Fibroblast of skin of right quadriceps (primary cell): ENCODE data around the gene BRPF3.

Source experiments
- DNase-seq: peaks from one replicate; pipeline ENCODE4 v3.0.0-alpha.2; 2013

BRPF3 gene

DNA sequence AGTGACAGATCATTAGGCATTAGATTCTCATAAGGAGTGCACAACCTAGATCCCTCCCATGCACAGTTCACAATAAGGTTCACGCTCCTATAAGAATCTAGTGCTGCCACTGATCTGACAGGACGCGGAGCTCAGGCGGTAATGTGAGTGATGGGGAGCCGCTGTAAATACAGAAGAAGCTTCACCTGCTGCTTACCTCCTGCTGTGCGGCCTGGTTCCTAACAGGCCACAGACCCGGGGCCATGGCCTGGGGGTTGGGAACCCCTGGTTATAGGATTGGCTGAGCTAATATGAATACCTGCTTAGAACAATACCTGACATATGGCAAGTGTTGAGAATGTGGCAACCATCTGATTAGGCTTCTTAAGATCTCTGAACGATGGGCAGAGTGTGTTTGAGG, 75.7 kb downstream of the BRPF3 start:
- DNase-seq, result no peak

GRCh38 chr6:36273067-36273466, 76.5 kb downstream of the BRPF3 start:
- no peak for DNase-seq

GRCh38 chr6:36273802-36274514, 77.4 kb downstream of the BRPF3 start:
- no peak for DNase-seq

- no peak for DNase-seq
Measured at GRCh38 chr6:36276581-36277536, 80.3 kb downstream of the BRPF3 start.

GRCh38 chr6:36277946-36278470, 81.5 kb downstream of the BRPF3 start:
- no peak for DNase-seq

GRCh38 chr6:36280467-36280866, 83.9 kb downstream of the BRPF3 start:
- DNase-seq, result no peak

DNA sequence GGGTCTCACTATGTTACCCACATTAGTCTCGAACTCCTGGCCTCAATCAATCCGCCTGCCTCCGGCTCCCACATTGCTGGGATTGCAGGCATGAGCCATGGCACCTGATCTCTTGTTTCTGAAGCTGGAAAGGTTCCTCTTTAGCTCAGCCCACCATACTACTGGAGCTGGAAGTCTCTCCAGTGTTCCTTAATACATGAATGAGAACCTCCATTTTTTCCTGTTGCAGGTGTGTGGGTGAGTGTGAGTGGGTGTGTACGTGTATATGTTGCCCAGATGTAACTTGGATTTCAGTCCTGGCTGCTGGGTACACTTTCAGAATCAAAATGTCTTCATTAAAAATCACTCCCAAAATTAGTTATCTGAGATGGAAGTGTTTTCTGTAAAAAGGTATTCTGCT, 84.4 kb downstream of the BRPF3 start:
- no peak for DNase-seq
